Effector memory CD8-positive, alpha-beta T cell (primary cell): ENCODE data around the gene HELZ.
"Not testable (repeated sequence)": the region's sequence is repeated elsewhere in the genome, so short reads cannot be mapped to it uniquely, and the experiment has no call there.

Experiments
- ATAC-seq: fragments of 150-1000 bp; cut with Tn5 transposase; replicated peaks from 2 replicates; pipeline ENCODE4 v1.10.0; 2021; ENCODE audit warnings: mild to moderate bottlenecking, moderate library complexity
- DNase-seq, 3 experiments: peaks; one replicate each; pipeline ENCODE4 v3.0.0; 2021
- H3K27ac Mint-ChIP-seq, 2 donors: one replicate each; pipeline ENCODE4 v1.8.0; 2022; ENCODE audit warnings: mild to moderate bottlenecking in 2 of 2, mixed read lengths in 2 of 2, moderate library complexity in 2 of 2
- H3K27me3 Mint-ChIP-seq, 2 donors: one replicate each; pipeline ENCODE4 v1.8.0; 2022; ENCODE audit warnings: mixed read lengths in 2 of 2
- H3K36me3 Mint-ChIP-seq: one replicate; pipeline ENCODE4 v1.8.0; 2022; ENCODE audit warnings: mild to moderate bottlenecking, moderate library complexity, mixed read lengths; ENCODE audit not compliant: insufficient read depth
- H3K4me1 Mint-ChIP-seq, 2 donors: one replicate each; pipeline ENCODE4 v1.8.0; 2022; ENCODE audit warnings: low read depth in 2 of 2, mixed read lengths in 2 of 2
- H3K4me3 Mint-ChIP-seq, 2 donors: one replicate each; pipeline ENCODE4 v1.8.0; 2022; ENCODE audit warnings: mild to moderate bottlenecking in 2 of 2, mixed read lengths in 2 of 2, moderate library complexity in 2 of 2
- H3K9me3 Mint-ChIP-seq, 2 donors: one replicate each; pipeline ENCODE4 v1.8.0; 2022; ENCODE audit warnings: mixed read lengths in 2 of 2

HELZ gene

DNA sequence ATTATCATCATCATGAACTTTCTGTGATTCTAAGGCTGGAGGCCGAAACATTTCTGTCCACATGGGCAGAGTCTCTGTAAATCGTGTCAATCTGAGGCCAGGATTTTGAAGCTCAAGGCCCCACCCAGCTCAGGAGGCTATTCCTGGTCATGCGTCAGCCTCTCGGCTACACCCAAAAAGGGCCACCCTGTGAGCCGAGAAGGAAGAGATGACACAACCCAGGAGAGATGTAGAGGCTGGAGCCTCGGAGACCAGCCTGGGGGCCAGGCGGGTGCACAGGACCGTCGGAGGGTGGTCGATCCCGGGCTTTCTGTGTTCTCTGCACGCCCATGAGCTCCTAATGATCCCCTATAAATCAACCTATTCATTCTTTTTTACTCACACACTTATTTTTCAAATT lies 201.7 kb downstream of the HELZ start:
- Mint-ChIP-seq H3K4me3 (no peak overlapping the region), H3K36me3 (no peaks in the 10 kb centered on the region), H3K27ac (no peak overlapping the region), H3K4me1 (peaks cover 0 to 3% of the 10 kb centered on the region in 2 donors), H3K9me3 (peaks cover 3 to 7% of the 10 kb centered on the region in 2 donors), H3K27me3 (peaks cover 0 to 11% of the 10 kb centered on the region in 2 donors)
- DNase-seq, result no peak
- ATAC-seq, result no peak

- Mint-ChIP-seq H3K36me3 (no peaks in the 10 kb centered on the region), H3K4me3 (no peak overlapping the region), H3K27me3 (peaks cover 4 to 16% of the 10 kb centered on the region in 2 donors), H3K27ac (no peak overlapping the region), H3K9me3 (peaks cover 0 to 7% of the 10 kb centered on the region in 2 donors), H3K4me1 (peaks cover 0 to 3% of the 10 kb centered on the region in 2 donors)
- no peak for DNase-seq
- ATAC-seq, result no peak
Measured at GRCh38 chr17:67041941-67042899, 202.8 kb downstream of the HELZ start.

- Mint-ChIP-seq H3K27me3 (peaks cover 11 to 16% of the 10 kb centered on the region in 2 donors), H3K27ac (no peak overlapping the region), H3K9me3 (peaks cover 0 to under 1% of the 10 kb centered on the region in 2 donors), H3K4me1 (peaks cover 0 to 3% of the 10 kb centered on the region in 2 donors), H3K4me3 (no peak overlapping the region), H3K36me3 (no peaks in the 10 kb centered on the region)
- DNase-seq (no peak), ATAC-seq (no peak)
Measured at GRCh38 chr17:67041531-67041930, 203.5 kb downstream of the HELZ start.

DNA sequence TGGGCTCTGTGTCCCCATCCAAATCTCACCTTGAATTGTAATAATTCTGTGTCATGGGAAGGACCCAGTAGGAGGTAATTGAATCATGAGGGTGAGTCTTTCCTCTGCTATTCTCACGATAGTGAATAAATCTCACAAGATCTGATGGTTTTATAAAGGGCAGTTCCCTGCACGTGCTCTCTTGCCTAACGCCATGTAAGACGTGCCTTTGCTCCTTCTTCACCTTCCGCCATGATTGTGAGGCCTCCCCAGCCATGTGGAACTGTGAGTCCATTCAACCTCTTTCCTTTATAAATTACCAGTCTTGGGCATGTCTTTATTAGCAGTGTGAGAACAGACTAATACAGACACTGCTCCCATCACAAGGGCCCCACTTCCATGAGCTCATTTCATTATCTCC lies 203.9 kb downstream of the HELZ start:
- H3K36me3 Mint-ChIP-seq, H3K4me1 Mint-ChIP-seq, H3K27ac Mint-ChIP-seq, DNase-seq, ATAC-seq, H3K4me3 Mint-ChIP-seq, H3K9me3 Mint-ChIP-seq: not testable (repeated sequence)
- peaks cover 15 to 17% of the 10 kb centered on the region in 2 donors for H3K27me3 Mint-ChIP-seq

DNA sequence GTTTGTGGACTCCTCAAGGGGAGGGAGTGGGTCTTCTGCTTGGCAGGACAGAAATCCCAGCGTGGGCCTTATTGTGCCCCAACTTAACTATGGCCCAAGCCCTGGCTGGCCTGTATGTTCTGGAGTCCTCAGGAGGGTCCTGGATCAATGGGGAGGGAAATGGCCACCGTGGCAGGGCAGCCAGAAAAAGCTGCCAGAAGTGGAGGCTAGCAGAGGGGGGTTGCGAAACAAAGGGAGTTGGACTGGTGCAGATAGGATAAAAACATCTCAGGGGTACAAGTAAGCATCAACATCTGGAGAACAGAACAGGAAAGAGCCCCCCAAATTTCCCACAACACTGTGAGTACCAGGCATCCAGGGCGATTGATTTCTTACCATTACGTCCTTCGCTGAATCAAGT lies 204.3 kb downstream of the HELZ start:
- H3K9me3 Mint-ChIP-seq, result no peaks in the 10 kb centered on the region
- no peak overlapping the region for H3K27ac Mint-ChIP-seq
- H3K4me1 Mint-ChIP-seq, result peaks cover 0 to 3% of the 10 kb centered on the region in 2 donors
- no peak overlapping the region for H3K4me3 Mint-ChIP-seq
- H3K36me3 Mint-ChIP-seq, result no peaks in the 10 kb centered on the region
- H3K27me3 Mint-ChIP-seq, result peaks cover 19 to 21% of the 10 kb centered on the region in 2 donors
- DNase-seq (no peak), ATAC-seq (no peak)

DNA sequence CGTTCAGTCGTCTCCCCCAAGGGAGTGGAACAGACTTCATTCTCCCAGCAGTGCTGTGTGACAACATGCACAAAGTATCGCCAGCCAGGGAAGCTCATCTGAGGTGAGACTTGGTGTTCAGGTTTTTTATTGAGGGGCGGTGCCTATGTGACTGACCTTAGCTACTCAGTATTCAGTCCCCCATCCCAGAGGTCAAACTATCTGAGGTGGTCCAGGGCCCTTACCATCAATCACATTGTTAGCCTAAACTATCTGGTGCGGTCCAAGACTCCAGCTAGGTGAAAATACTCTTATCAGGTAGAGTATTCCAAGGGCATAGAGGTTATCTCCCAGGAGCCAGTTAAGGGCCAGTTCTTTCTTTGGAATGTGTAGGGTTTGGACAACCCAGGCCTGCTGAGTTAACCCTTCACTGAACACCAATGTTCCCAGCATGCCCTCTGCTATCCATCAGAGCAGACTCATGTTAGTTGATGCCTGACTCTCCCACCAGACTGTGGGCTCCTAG lies 206.1 kb downstream of the HELZ start:
- H3K27me3 Mint-ChIP-seq, result peaks cover 21 to 31% of the 10 kb centered on the region in 2 donors

DNA sequence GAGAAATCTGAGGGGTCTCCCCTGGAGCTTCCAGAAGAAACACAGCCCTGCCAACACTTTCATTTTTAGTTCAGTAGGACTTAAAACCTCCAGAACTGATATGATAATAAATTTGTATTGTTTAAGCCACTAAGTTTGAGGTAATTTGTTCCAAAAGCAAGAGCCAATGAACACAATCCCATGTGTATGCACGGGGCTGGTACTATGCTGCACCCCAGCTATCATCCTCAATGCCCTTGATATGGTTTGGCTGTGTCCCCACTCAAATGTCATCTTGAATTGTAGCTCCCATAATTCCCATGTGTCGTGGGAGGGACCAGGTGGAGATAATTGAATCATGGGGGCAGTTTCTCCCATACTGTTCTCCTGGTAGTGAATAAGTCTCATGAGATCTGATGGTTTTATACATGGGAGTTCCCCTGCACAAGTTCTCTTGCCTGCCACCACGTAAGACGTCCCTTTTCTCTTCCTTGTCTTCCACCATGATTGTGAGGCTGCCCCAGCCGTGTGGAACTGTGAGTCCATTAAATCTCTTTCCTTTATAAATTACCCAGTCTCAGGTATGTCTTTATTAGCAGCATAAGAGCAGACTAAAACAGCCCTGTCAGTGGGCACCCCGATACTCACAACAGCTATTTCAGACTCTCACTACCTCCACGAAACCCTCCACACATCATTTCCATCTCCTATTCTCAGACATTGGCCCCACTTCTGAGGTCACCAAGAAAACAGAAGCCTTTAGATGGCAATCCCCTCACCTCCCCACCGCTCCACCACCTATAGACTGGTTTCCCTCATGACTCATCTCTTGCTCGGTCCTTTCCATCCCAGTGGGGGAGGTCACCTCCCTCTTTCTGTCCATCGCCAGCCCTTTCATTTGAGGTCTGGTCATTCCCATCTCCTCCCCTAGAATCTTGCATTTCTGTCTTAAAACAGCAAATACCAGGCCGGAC lies 209.6 kb downstream of the HELZ start:
- DNase-seq, result no peak
- H3K27ac Mint-ChIP-seq, result no peak overlapping the region
- ATAC-seq, result no peak

More for the DNA sequence above, 206.1 kb downstream of the HELZ start:
- H3K4me1 Mint-ChIP-seq, result peaks cover 0 to 3% of the 10 kb centered on the region in 2 donors
- H3K36me3 Mint-ChIP-seq, result no peaks in the 10 kb centered on the region
- DNase-seq, result no peak
- no peak overlapping the region for H3K4me3 Mint-ChIP-seq
- H3K27ac Mint-ChIP-seq, result no peak overlapping the region
- no peaks in the 10 kb centered on the region for H3K9me3 Mint-ChIP-seq
- no peak for ATAC-seq

DNA sequence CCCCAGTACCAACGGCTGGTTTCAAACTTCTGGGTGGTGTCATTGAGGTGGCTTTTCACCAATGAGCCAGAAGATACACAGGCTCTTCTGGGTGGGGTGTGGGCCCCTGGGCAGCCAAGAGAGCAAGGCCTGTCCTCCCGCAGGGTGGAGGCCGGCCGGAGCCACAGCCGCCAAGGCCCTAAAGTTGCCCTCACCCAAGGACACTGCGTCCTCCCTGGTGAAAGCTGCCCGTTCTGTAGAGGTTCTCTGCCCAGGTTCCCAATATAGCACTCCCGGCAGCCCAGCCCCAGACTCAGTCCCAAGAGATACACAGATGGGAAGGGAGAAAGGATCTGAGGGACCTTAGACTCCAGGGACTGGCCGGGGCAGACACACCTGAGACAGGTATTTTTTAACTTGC lies 211.4 kb downstream of the HELZ start:
- Mint-ChIP-seq H3K9me3 (no peaks in the 10 kb centered on the region), H3K4me3 (no peak overlapping the region), H3K27me3 (peaks cover 21 to 31% of the 10 kb centered on the region in 2 donors), H3K27ac (no peak overlapping the region), H3K36me3 (no peaks in the 10 kb centered on the region), H3K4me1 (no peaks in the 10 kb centered on the region)
- DNase-seq, result no peak
- ATAC-seq, result no peak

More for the DNA sequence above, 209.6 kb downstream of the HELZ start:
- no peaks in the 10 kb centered on the region for H3K36me3 Mint-ChIP-seq
- no peak overlapping the region for H3K4me3 Mint-ChIP-seq
- H3K27me3 Mint-ChIP-seq, result peaks cover 21 to 31% of the 10 kb centered on the region in 2 donors
- H3K4me1 Mint-ChIP-seq, result no peaks in the 10 kb centered on the region
- H3K9me3 Mint-ChIP-seq, result no peaks in the 10 kb centered on the region

- DNase-seq (no peak), ATAC-seq (no peak)
- H3K36me3 Mint-ChIP-seq, result no peaks in the 10 kb centered on the region
- H3K4me1 Mint-ChIP-seq, result no peaks in the 10 kb centered on the region
- H3K9me3 Mint-ChIP-seq, result no peaks in the 10 kb centered on the region
- H3K27ac Mint-ChIP-seq, result no peak overlapping the region
- H3K4me3 Mint-ChIP-seq, result no peak overlapping the region
- H3K27me3 Mint-ChIP-seq, result peaks cover 21 to 31% of the 10 kb centered on the region in 2 donors
Measured at GRCh38 chr17:67032985-67033384, 212.0 kb downstream of the HELZ start.

DNA sequence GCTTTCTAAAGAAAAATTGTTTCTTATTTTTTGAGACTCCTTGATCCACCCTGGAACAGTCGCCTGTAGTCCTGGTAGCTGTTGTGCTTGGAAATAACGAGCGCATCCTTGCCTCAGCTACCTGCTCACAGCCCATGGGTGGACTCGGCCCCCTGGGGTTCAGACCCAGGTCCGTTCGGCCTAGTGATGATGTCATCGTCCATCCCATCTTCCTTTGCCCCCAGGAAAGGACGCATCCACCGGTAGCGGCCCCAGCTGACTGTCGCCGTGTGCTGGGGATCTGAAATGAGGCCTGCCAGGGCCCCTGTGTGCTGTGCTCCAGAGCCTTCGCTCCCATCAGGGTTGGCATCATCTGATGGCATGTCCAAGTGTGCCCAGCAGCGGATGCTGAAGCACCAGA lies 212.6 kb downstream of the HELZ start:
- no peak overlapping the region for H3K4me3 Mint-ChIP-seq
- no peaks in the 10 kb centered on the region for H3K36me3 Mint-ChIP-seq
- H3K27ac Mint-ChIP-seq, result no peak overlapping the region
- no peaks in the 10 kb centered on the region for H3K4me1 Mint-ChIP-seq
- DNase-seq, result no peak
- H3K27me3 Mint-ChIP-seq, result peaks cover 17 to 29% of the 10 kb centered on the region in 2 donors
- ATAC-seq, result no peak
- no peaks in the 10 kb centered on the region for H3K9me3 Mint-ChIP-seq

GRCh38 chr17:67030641-67031040 lies 214.4 kb downstream of the HELZ start:
- H3K9me3 Mint-ChIP-seq, result no peaks in the 10 kb centered on the region
- no peak overlapping the region for H3K4me3 Mint-ChIP-seq
- no peak overlapping the region for H3K27ac Mint-ChIP-seq
- no peaks in the 10 kb centered on the region for H3K36me3 Mint-ChIP-seq
- H3K4me1 Mint-ChIP-seq, result no peaks in the 10 kb centered on the region
- peaks cover 0 to 13% of the 10 kb centered on the region in 2 donors for H3K27me3 Mint-ChIP-seq
- ATAC-seq, result no peak
- DNase-seq, result no peak

DNA sequence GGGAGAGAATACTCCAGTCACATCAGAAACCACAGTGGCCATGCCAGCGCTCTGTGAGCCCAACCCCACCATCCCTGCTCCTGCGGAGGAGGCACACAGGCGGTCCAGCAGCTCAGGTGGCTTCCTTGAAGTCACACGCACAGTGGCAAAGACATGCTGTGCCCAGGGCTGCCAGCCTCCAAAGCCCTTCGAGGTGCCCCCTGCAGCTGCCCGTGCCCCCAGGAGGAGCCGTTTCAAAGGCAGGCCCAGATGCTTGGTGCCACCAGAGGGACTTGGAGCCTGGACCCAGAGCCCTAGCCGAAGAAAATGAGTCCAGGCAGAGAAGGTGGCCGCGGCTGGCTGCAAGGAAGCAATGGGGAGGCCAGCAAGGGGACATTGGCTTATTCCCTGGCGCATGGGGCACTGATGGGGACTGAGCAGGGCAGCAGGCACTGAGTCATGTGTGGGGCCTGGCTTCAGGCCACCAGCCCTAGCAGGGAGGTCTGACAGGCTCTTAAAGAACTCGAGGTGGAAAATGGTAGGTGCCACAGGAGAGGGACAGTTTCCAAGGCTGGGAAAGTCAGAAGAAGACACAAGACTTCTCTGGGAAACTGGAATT lies 217.9 kb downstream of the HELZ start:
- Mint-ChIP-seq H3K9me3 (no peaks in the 10 kb centered on the region), H3K36me3 (no peaks in the 10 kb centered on the region), H3K27ac (no peak overlapping the region), H3K4me3 (no peak overlapping the region), H3K27me3 (peaks cover 0 to 11% of the 10 kb centered on the region in 2 donors), H3K4me1 (no peaks in the 10 kb centered on the region)
- ATAC-seq (no peak), DNase-seq (no peak)

GRCh38 chr17:67026341-67026740 lies 218.7 kb downstream of the HELZ start:
- Mint-ChIP-seq H3K27ac (no peak overlapping the region), H3K9me3 (no peaks in the 10 kb centered on the region), H3K36me3 (no peaks in the 10 kb centered on the region), H3K4me1 (peaks cover 0 to 2% of the 10 kb centered on the region in 2 donors), H3K27me3 (peaks cover 0 to 11% of the 10 kb centered on the region in 2 donors), H3K4me3 (no peak overlapping the region)
- no peak for ATAC-seq
- DNase-seq, result no peak
